ENCODE data around the gene ALPP.

ALPP gene

DNA sequence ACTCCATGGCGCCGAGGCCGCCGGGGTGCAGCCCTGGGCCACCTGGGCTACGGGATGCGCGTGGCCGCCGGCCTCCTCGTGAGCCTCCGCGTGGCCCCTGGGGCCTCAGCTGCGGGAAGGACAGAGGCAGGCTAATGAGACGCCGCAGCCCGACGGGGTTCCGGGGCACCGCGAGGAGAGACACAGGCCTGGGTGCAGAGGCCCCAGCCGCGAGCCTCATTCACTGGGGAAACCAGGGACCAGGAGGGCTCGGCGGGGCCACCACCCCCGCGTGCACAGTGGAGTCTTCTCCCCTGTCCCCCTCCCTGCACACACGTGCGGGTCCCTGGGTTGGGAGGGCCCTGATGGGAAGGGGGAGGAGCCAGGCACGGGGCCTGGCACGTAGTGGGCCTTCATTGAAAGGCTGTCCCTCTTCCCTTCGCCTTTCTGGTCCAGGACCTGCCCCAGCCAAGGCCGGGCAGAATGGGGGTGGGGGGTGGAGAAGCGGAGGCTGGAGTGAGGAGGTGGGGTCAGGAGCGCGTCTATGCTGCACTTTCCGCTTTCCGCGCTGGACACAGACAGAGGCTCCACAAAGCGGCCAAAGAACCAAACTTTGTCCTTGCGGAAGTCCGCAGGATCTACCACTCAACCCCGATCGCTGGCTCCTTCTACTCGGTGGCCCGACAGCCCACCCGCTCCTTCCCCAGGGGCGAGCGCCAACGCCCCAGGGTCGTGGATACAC lies 9.1 kb downstream of the ALPP start:
- Histone ChIP-seq H3K9ac (ENCODE audit: low read length) (no peak overlapping the region), H3K4me2 (ENCODE audit: low read length) (no peak overlapping the region), H3K36me3 (ENCODE audit: insufficient read depth, low read length) (no peaks in the 10 kb centered on the region), H3K79me2 (ENCODE audit: insufficient read depth, low read length) (no peaks in the 10 kb centered on the region), H3K4me3 (ENCODE audit: low read depth, low read length, poor library complexity, severe bottlenecking) (no peak overlapping the region), H4K20me1 (ENCODE audit: insufficient read depth, low read length) (no peaks in the 10 kb centered on the region), H3K27ac (ENCODE audit: low read depth, low read length, poor library complexity, severe bottlenecking) (no peak overlapping the region), H3K9me2 (ENCODE audit: low read depth, low read length) (no peaks in the 10 kb centered on the region), H2AFZ (ENCODE audit: low read length) (no peak overlapping the region), H3K9me3 (ENCODE audit: low read length) (no peaks in the 10 kb centered on the region), H3K4me1 (ENCODE audit: insufficient read depth, low read length, severe bottlenecking) (no peaks in the 10 kb centered on the region), H3K27me3 (ENCODE audit: insufficient read depth, low read length) (0 out of 2 replicates have a peak, but pooled peaks cover 7% of the 10 kb centered on the region), H3F3A (ENCODE audit: insufficient read depth, low read length) (no peaks in the 10 kb centered on the region)
- TF ChIP-seq, protein P1, sequence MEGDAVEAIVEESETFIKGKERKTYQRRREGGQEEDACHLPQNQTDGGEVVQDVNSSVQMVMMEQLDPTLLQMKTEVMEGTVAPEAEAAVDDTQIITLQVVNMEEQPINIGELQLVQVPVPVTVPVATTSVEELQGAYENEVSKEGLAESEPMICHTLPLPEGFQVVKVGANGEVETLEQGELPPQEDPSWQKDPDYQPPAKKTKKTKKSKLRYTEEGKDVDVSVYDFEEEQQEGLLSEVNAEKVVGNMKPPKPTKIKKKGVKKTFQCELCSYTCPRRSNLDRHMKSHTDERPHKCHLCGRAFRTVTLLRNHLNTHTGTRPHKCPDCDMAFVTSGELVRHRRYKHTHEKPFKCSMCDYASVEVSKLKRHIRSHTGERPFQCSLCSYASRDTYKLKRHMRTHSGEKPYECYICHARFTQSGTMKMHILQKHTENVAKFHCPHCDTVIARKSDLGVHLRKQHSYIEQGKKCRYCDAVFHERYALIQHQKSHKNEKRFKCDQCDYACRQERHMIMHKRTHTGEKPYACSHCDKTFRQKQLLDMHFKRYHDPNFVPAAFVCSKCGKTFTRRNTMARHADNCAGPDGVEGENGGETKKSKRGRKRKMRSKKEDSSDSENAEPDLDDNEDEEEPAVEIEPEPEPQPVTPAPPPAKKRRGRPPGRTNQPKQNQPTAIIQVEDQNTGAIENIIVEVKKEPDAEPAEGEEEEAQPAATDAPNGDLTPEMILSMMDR (IDR thresholded peaks at IDR 0.05; ENCODE audit: low read length) = no peak
- no peak for TF ChIP-seq EZH2 (IDR thresholded peaks at IDR 0.05; ENCODE audit: borderline replicate concordance, low read length)

DNA sequence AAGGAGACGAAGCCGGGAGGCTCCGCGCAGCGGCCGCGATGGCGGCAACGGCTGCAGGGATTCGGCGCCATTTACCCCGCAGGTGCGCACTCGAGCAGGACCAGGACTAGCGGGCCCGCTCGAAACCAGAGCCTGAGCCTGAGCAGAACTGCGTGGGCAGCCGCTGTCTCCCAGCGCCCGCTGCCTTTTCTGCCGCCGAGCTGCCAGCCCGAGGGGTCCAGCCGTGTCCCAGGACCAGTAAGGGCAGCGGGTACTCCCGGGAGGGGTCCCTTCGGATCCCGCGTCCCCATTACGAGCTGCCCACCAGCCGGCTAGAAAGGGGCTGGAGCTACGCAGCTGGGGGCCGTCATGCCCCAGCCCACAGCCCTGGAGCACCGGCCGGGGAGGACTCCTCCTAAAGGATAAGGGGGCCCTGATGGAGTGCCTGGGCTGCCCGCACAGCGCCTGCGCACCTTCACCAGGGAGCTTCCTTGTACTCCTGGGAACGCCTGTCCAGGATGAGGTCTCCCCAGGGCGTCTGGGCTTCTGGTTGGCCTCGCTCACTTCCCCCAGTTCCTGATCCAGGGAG lies 9.9 kb downstream of the ALPP start:
- no peak for TF ChIP-seq EZH2 (IDR thresholded peaks at IDR 0.05; ENCODE audit: borderline replicate concordance, low read length)
- TF ChIP-seq, protein P1 (IDR thresholded peaks at IDR 0.05; ENCODE audit: low read length) = no peak
- Histone ChIP-seq H3K9ac (ENCODE audit: low read length) (no peak overlapping the region), H3K9me3 (ENCODE audit: low read length) (no peaks in the 10 kb centered on the region), H4K20me1 (ENCODE audit: insufficient read depth, low read length) (no peaks in the 10 kb centered on the region), H3K4me3 (ENCODE audit: low read depth, low read length, poor library complexity, severe bottlenecking) (no peak overlapping the region), H3K36me3 (ENCODE audit: insufficient read depth, low read length) (no peaks in the 10 kb centered on the region), H2AFZ (ENCODE audit: low read length) (no peak overlapping the region), H3F3A (ENCODE audit: insufficient read depth, low read length) (no peaks in the 10 kb centered on the region), H3K27me3 (ENCODE audit: insufficient read depth, low read length) (0 out of 2 replicates have a peak, but pooled peaks cover 7% of the 10 kb centered on the region), H3K4me2 (ENCODE audit: low read length) (no peak overlapping the region), H3K27ac (ENCODE audit: low read depth, low read length, poor library complexity, severe bottlenecking) (no peak overlapping the region), H3K79me2 (ENCODE audit: insufficient read depth, low read length) (no peaks in the 10 kb centered on the region), H3K9me2 (ENCODE audit: low read depth, low read length) (no peaks in the 10 kb centered on the region), H3K4me1 (ENCODE audit: insufficient read depth, low read length, severe bottlenecking) (no peaks in the 10 kb centered on the region)

DNA sequence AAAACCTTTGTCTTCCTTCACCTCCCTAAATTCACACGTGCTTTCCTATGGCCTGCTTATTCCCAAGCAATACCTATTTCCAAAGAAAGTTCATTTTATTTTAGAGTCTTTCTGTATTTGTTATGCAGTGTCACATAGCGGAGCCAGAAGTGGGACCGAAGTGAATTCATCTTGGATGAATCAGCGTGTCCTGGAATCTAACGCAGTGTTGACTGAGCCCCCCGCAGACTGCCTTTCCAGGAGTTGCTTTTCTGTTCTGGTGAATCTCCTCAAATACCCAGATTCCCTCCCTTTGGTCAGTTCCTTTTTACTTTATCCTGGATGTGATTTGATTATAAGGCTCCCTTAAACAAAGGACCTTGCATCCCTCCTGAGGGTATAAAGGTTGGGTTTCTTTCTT lies 10.8 kb downstream of the ALPP start:
- Histone ChIP-seq H3K27me3 (ENCODE audit: insufficient read depth, low read length) (0 out of 2 replicates have a peak, but pooled peaks cover 7% of the 10 kb centered on the region), H4K20me1 (ENCODE audit: insufficient read depth, low read length) (no peaks in the 10 kb centered on the region), H3K79me2 (ENCODE audit: insufficient read depth, low read length) (no peaks in the 10 kb centered on the region), H3K9me2 (ENCODE audit: low read depth, low read length) (no peaks in the 10 kb centered on the region), H3K36me3 (ENCODE audit: insufficient read depth, low read length) (no peaks in the 10 kb centered on the region), H3K4me1 (ENCODE audit: insufficient read depth, low read length, severe bottlenecking) (no peaks in the 10 kb centered on the region), H3F3A (ENCODE audit: insufficient read depth, low read length) (no peaks in the 10 kb centered on the region), H3K9me3 (ENCODE audit: low read length) (no peaks in the 10 kb centered on the region), H2AFZ (ENCODE audit: low read length) (no peak overlapping the region), H3K4me3 (ENCODE audit: low read depth, low read length, poor library complexity, severe bottlenecking) (no peak overlapping the region), H3K9ac (ENCODE audit: low read length) (no peak overlapping the region), H3K27ac (ENCODE audit: low read depth, low read length, poor library complexity, severe bottlenecking) (no peak overlapping the region), H3K4me2 (ENCODE audit: low read length) (no peak overlapping the region)
- TF ChIP-seq, protein P1 (IDR thresholded peaks at IDR 0.05; ENCODE audit: low read length) = no peak
- no peak for TF ChIP-seq EZH2 (IDR thresholded peaks at IDR 0.05; ENCODE audit: borderline replicate concordance, low read length)
